Tibial artery (tissue), 4 donors: ENCODE results near the gene SNCAIP.

ENCODE experiments used
- DNase-seq, 2 donors: peaks; one replicate each; pipeline ENCODE4 v3.0.0-alpha.2; 2019
- H3K27ac ChIP-seq, 2 donors: fragments of 200-600 bp; sonication (generic) in 1 of 2; 1 replicate in 1 of 2; 2 replicates in 1 of 2; pipeline ENCODE4 v1.5.1; 2018 to 2019; ENCODE audit warnings: mild to moderate bottlenecking in 1 of 2
- H3K27me3 ChIP-seq, 2 donors: fragments of 200-600 bp; sonication (generic) in 1 of 2; one replicate each; pipeline versions ENCODE4 v1.5.1 to v1.6.0; 2016 to 2019
- H3K36me3 ChIP-seq, 3 donors: fragments of 200-600 bp; sonication (generic) in 2 of 3; one replicate each; pipeline ENCODE4 v1.5.1; 2016 to 2019; ENCODE audit warnings: mild to moderate bottlenecking in 2 of 3
- H3K4me1 ChIP-seq, 4 donors: fragments of 200-600 bp; sonication (generic) in 2 of 4; 1 replicate in 3 of 4; 2 replicates in 1 of 4; pipeline ENCODE4 v1.5.1; 2016 to 2019
- H3K4me3 ChIP-seq, 2 donors: fragments of 200-600 bp; sonication (generic) in 1 of 2; 1 replicate in 1 of 2; 2 replicates in 1 of 2; pipeline ENCODE4 v1.5.1; 2018 to 2019; ENCODE audit warnings: mild to moderate bottlenecking in 2 of 2
- H3K9me3 ChIP-seq, 3 donors: fragments of 200-600 bp; sonication (generic) in 1 of 3; one replicate each; pipeline ENCODE4 v1.5.1; 2016 to 2019
- intact Hi-C: fragments of 100-400 bp; cut with DNase I; formaldehyde crosslinking; loops from one replicate; pipeline ENCODE4 v1.15.0; 2023; ENCODE audit warnings: low total_unique reads
- TF ChIP-seq, protein P1 (sequence below), 2 experiments: fragments of 200-600 bp in 1 of 2; fragments of 450-650 bp in 1 of 2; IDR thresholded peaks; one replicate each; pipeline ENCODE4 v1.5.1; 2017 to 2019; ENCODE audit warnings: antibody characterized with exemption in 2 of 2, mild to moderate bottlenecking in 1 of 2, moderate library complexity in 1 of 2

Gene SNCAIP

GRCh38 chr5:122464191-122464590 lies 152.2 kb downstream of the SNCAIP start:
- TF ChIP-seq, protein P1, sequence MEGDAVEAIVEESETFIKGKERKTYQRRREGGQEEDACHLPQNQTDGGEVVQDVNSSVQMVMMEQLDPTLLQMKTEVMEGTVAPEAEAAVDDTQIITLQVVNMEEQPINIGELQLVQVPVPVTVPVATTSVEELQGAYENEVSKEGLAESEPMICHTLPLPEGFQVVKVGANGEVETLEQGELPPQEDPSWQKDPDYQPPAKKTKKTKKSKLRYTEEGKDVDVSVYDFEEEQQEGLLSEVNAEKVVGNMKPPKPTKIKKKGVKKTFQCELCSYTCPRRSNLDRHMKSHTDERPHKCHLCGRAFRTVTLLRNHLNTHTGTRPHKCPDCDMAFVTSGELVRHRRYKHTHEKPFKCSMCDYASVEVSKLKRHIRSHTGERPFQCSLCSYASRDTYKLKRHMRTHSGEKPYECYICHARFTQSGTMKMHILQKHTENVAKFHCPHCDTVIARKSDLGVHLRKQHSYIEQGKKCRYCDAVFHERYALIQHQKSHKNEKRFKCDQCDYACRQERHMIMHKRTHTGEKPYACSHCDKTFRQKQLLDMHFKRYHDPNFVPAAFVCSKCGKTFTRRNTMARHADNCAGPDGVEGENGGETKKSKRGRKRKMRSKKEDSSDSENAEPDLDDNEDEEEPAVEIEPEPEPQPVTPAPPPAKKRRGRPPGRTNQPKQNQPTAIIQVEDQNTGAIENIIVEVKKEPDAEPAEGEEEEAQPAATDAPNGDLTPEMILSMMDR (IDR thresholded peaks at IDR 0.05): no peak
- no peak overlapping the region for H3K27ac ChIP-seq
- H3K9me3 ChIP-seq: no peaks in the 10 kb centered on the region
- no peaks in the 10 kb centered on the region for H3K27me3 ChIP-seq
- intact Hi-C loops: no loop called here
- peaks cover 0 to 10% (median 0%) of the 10 kb centered on the region in 3 donors for H3K36me3 ChIP-seq
- DNase-seq: no peak
- no peak overlapping the region for H3K4me3 ChIP-seq
- no peaks in the 10 kb centered on the region for H3K4me1 ChIP-seq

DNA sequence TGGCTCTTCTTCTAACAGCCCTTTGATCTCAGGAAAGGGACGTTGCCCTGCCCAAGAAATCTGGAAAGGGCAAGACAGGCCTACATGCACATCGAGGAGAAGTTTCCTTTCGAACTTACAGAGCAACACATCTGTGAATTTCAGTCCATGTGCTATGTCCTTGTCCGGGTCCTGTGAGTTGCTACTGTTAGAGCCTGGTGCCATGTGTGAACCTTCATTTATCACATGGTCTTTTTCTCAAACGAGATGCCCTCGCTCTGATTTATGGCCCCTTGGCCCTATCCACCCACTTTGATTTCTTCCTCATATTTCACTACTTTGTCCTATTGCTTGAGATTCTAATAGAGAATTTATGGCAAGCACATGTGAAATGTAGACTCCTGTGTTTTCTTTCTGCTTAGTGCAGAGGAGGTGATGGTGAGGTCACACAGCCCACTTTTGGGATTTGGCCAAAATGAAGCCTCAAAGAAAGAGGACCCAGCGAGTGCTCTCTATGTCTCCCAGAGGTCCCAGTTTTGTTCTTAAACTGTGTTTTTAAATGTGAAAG lies 153.1 kb downstream of the SNCAIP start:
- no peaks in the 10 kb centered on the region for H3K27me3 ChIP-seq
- peaks cover 0 to 10% (median 0%) of the 10 kb centered on the region in 3 donors for H3K36me3 ChIP-seq
- intact Hi-C loops: no loop called here
- no peak for DNase-seq
- no peak overlapping the region for H3K27ac ChIP-seq
- TF ChIP-seq, protein P1 (IDR thresholded peaks at IDR 0.05): no peak
- H3K9me3 ChIP-seq: no peaks in the 10 kb centered on the region
- H3K4me1 ChIP-seq: no peaks in the 10 kb centered on the region
- H3K4me3 ChIP-seq: no peak overlapping the region

GRCh38 chr5:122465994-122466393 lies 154.0 kb downstream of the SNCAIP start:
- intact Hi-C loops: no loop called here
- Histone ChIP-seq H3K27ac (no peak overlapping the region), H3K9me3 (no peaks in the 10 kb centered on the region), H3K36me3 (peaks cover 0 to 10% (median 0%) of the 10 kb centered on the region in 3 donors), H3K27me3 (no peaks in the 10 kb centered on the region), H3K4me1 (no peaks in the 10 kb centered on the region), H3K4me3 (no peak overlapping the region)
- TF ChIP-seq, protein P1 (IDR thresholded peaks at IDR 0.05): no peak
- DNase-seq: no peak

DNA sequence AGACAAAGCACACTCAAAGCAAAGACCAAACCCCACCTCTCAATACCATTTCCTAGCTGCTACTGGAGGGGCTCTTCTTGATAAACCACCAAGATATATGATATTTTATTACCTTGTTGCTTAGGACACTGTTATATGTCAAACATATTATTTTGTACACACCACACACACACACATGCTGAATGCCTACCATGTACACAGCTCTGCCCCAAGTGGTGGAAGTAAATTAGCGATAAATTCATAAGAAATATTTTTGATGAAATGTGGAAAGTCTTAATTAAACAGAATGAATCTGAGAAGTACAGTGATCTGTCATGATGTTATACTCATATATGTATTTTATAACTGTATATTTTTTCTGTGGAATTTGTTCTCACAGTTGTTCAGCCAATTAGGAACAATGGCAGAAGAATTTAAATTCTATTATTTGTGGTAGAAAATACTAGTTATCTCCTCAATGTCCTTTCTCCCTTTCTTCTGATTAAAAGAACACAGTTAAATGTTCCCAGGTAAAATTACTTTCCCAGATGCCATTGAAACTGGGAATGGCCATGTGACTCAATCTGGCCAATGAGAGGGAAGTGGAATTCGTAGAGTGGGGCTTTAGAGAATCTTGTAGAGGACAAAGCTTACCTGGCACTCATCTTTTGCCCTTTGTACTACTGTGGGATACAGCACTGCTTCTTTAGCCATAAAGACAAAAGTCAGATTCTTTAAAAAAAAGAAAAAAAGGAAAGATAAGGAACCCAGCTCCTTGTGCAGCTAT lies 156.5 kb downstream of the SNCAIP start:
- no peak overlapping the region for H3K4me3 ChIP-seq
- H3K4me1 ChIP-seq: no peaks in the 10 kb centered on the region
- H3K27ac ChIP-seq: no peak overlapping the region
- H3K9me3 ChIP-seq: no peaks in the 10 kb centered on the region
- peaks cover 0 to 10% (median 0%) of the 10 kb centered on the region in 3 donors for H3K36me3 ChIP-seq
- no peaks in the 10 kb centered on the region for H3K27me3 ChIP-seq
- TF ChIP-seq, protein P1 (IDR thresholded peaks at IDR 0.05): no peak
- intact Hi-C loops: no loop called here
- DNase-seq: no peak

DNA sequence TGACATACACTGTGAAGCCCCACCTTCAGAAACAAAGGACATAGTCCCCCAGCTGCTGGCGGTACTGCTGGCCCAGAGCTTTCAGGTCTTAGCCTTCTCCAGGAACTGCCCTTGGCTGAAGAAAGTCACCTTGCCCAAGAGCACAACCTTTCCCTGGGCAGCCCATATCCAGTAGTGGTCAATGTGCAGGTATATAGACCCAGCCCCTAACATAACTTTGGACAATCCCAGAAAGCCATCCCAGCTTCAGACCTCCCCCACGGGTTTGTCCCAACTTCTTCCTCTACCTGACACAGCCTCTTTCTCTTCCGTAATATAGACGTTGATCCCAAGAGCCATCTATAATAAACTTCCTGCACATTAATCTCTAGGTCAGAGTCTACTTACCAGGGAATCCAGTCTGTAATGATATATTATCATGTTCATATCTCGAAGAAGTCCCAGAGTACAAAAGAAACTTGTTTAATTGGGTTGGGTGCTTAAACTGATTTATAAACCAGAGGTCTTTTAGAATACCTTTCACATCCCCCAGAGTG lies 157.4 kb downstream of the SNCAIP start:
- H3K4me3 ChIP-seq: no peak overlapping the region
- intact Hi-C loops: no loop called here
- H3K36me3 ChIP-seq: peaks cover 0 to 9% (median 0%) of the 10 kb centered on the region in 3 donors
- no peaks in the 10 kb centered on the region for H3K27me3 ChIP-seq
- H3K4me1 ChIP-seq: no peaks in the 10 kb centered on the region
- no peak for DNase-seq
- H3K27ac ChIP-seq: no peak overlapping the region
- TF ChIP-seq, protein P1 (IDR thresholded peaks at IDR 0.05): no peak
- H3K9me3 ChIP-seq: no peaks in the 10 kb centered on the region
